Liver (tissue), 9 donors: ENCODE measurements around the gene LRPAP1. TPM values are rescaled to one million over a fixed set of nuclear protein-coding genes. Genes with fewer than 3 reads are reported as not detected.

ENCODE experiments used
- DNase-seq: peaks from one replicate; pipeline ENCODE4 v3.0.0-alpha.2; 2017; ENCODE audit warnings: low spot score
- H3K27ac ChIP-seq, 2 donors: one replicate each; pipeline ENCODE4 v1.7.0; 2013; ENCODE audit warnings: inconsistent platforms in 2 of 2, low read length in 2 of 2, control low read depth in 1 of 2, low read depth in 1 of 2, mild to moderate bottlenecking in 1 of 2
- H3K27me3 ChIP-seq, 4 donors: one replicate each; pipeline versions ENCODE4 v1.6.1 to v1.7.0; 2013; ENCODE audit warnings: low read length in 3 of 4, inconsistent platforms in 1 of 4, mild to moderate bottlenecking in 1 of 4, moderate library complexity in 1 of 4; ENCODE audit not compliant: control insufficient read depth in 4 of 4, insufficient read depth in 4 of 4
- H3K36me3 ChIP-seq, 4 donors: one replicate each; pipeline versions ENCODE4 v1.6.1 to v1.7.0; 2013; ENCODE audit warnings: low read length in 3 of 4, mild to moderate bottlenecking in 3 of 4, low read depth in 1 of 4, moderate library complexity in 1 of 4; ENCODE audit not compliant: control insufficient read depth in 4 of 4, insufficient read depth in 3 of 4
- H3K4me1 ChIP-seq, 4 donors: one replicate each; pipeline versions ENCODE4 v1.6.1 to v1.7.0; 2013; ENCODE audit warnings: low read length in 3 of 4, mild to moderate bottlenecking in 3 of 4, moderate library complexity in 1 of 4; ENCODE audit not compliant: control insufficient read depth in 4 of 4, insufficient read depth in 4 of 4
- H3K4me3 ChIP-seq, 3 donors: one replicate each; pipeline versions ENCODE4 v1.6.1 to v1.7.0; 2013; ENCODE audit warnings: low read length in 3 of 3, control low read depth in 1 of 3, low read depth in 1 of 3, mild to moderate bottlenecking in 1 of 3
- H3K9ac ChIP-seq, 2 donors: one replicate each; pipeline ENCODE4 v1.7.0; 2013; ENCODE audit warnings: low read length in 2 of 2, mild to moderate bottlenecking in 2 of 2, moderate library complexity in 2 of 2, control low read depth in 1 of 2, low read depth in 1 of 2
- H3K9me3 ChIP-seq, 4 donors: one replicate each; pipeline versions ENCODE4 v1.6.1 to v1.7.0; 2013; ENCODE audit warnings: low read length in 3 of 4; ENCODE audit not compliant: control insufficient read depth in 4 of 4
- ATF3 ChIP-seq: IDR thresholded peaks from 2 replicates; pipeline ENCODE4 v1.6.1; 2016; ENCODE audit warnings: antibody characterized with exemption
- CTCF ChIP-seq: fragments of 150-350 bp; IDR thresholded peaks from 2 replicates; pipeline ENCODE4 v1.5.1; 2017; ENCODE audit warnings: improper control_type of control experiment, low read depth, low read length; ENCODE audit not compliant: missing input control
- EGR1 ChIP-seq, 2 donors: IDR thresholded peaks; 2 replicates each; pipeline ENCODE4 v1.6.1; 2016 to 2018; ENCODE audit warnings: antibody characterized with exemption in 2 of 2, low read depth in 2 of 2
- FOXA1 ChIP-seq: IDR thresholded peaks from 2 replicates; pipeline ENCODE4 v1.6.1; 2016; ENCODE audit warnings: antibody characterized with exemption
- FOXA2 ChIP-seq: IDR thresholded peaks from 2 replicates; pipeline ENCODE4 v1.6.1; 2016; ENCODE audit warnings: antibody characterized with exemption
- HNF4A ChIP-seq, 2 donors: conservative IDR thresholded peaks; 2 replicates each; pipeline ENCODE4 v1.6.1; 2016; ENCODE audit warnings: antibody characterized with exemption in 2 of 2, mild to moderate bottlenecking in 2 of 2
- HNF4G ChIP-seq: IDR thresholded peaks from 2 replicates; pipeline ENCODE4 v1.6.1; 2016; ENCODE audit warnings: antibody characterized with exemption
- JUND ChIP-seq, 2 donors: IDR thresholded peaks; 2 replicates each; pipeline ENCODE4 v1.6.1; 2016; ENCODE audit warnings: antibody characterized with exemption in 2 of 2
- MAX ChIP-seq: IDR thresholded peaks from 2 replicates; pipeline ENCODE4 v1.6.1; 2016; ENCODE audit warnings: antibody characterized with exemption
- NR2F2 ChIP-seq: IDR thresholded peaks from 2 replicates; pipeline ENCODE4 v1.6.1; 2016; ENCODE audit warnings: antibody characterized with exemption
- RXRA ChIP-seq, 2 donors: IDR thresholded peaks; 2 replicates each; pipeline ENCODE4 v1.6.1; 2017 to 2018; ENCODE audit warnings: antibody characterized with exemption in 2 of 2, mild to moderate bottlenecking in 1 of 2
- SP1 ChIP-seq: IDR thresholded peaks from 2 replicates; pipeline ENCODE4 v1.6.1; 2018; ENCODE audit warnings: antibody characterized with exemption, mild to moderate bottlenecking
- TAF1 ChIP-seq: conservative IDR thresholded peaks from 2 replicates; pipeline ENCODE4 v1.6.1; 2016; ENCODE audit warnings: antibody characterized with exemption, mild to moderate bottlenecking
- YY1 ChIP-seq: IDR thresholded peaks from 2 replicates; pipeline ENCODE4 v1.6.1; 2016; ENCODE audit warnings: antibody characterized with exemption, mild to moderate bottlenecking
- WGBS: extraction: QIAGEN DNeasy Blood & Tissue Kit; methylation state at CpG from one replicate; pipeline ENCODE4 v1.1.7; 2013; 5-methylcytosine and 5-hydroxymethylcytosine counted together
- polyA plus RNA-seq, 2 donors: library from polyadenylated mRNA; stranded (reverse) in 1 of 2; unstranded in 1 of 2; fragments of 200-250 nt in 1 of 2; fragments of >200 nt in 1 of 2; fragmentation: Nextera tagmentation in 1 of 2; extraction: Ambion mirVana in 1 of 2; gene quantifications; one replicate each; pipeline versions ENCODE4 v1.2.1 to v1.2.3, GENCODE V29; 2013 to 2015
- total RNA-seq, 2 donors: library from RNA; depleted of rRNA; stranded (reverse); fragments of >200 nt; gene quantifications; one replicate each; pipeline ENCODE4 v1.2.3, GENCODE V29; 2014
- donor health status: healthy.
- donor health status: healthy.
- donor health status: healthy.
- donor health status: healthy.
- donor health status: healthy.

Gene LRPAP1
- total and polyA plus RNA-seq, 4 donors, result 46.1 to 134 (median 108) TPM

DNA sequence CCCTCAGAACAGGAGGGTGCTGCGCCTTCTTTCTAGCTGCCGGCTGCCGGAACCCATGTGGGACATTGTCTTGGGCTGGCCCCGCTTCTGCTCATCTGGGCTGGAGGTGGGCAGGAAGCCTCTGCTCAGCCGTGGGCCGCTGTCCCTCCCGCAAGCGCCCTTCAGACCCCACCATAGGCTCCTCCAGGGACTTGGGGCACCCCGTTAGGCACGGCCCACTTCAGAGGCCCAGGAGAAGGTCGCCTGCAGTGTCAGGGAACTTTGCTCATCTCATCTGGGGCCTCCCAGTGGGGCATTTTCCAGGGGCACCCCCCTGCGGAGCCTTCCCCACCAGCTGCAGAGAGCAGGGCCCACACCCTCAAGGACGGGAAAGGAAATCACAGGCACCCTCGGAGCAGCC lies 36.2 kb downstream of the LRPAP1 start:
- DNase-seq, result no peak
- no peaks in the 10 kb centered on the region for H3K27me3 ChIP-seq
- WGBS, result 62% methylated on average over 14 of the region's 14 CpGs
- H3K36me3 ChIP-seq, result no peaks in the 10 kb centered on the region
- no peak overlapping the region for H3K27ac ChIP-seq
- H3K9me3 ChIP-seq, result no peaks in the 10 kb centered on the region
- H3K4me1 ChIP-seq, result no peaks in the 10 kb centered on the region
- H3K9ac ChIP-seq, result no peak overlapping the region
- no peak overlapping the region for H3K4me3 ChIP-seq
- TF ChIP-seq FOXA2 (no peak), JUND (IDR thresholded peaks at IDR 0.05) (no peak), CTCF (no peak), HNF4G (no peak), RXRA (IDR thresholded peaks at IDR 0.05) (no peak), ATF3 (no peak), MAX (no peak)

- WGBS, result 73% methylated on average over 28 of the region's 28 CpGs
- Histone ChIP-seq H3K9me3 (no peaks in the 10 kb centered on the region), H3K4me3 (no peak overlapping the region), H3K9ac (no peak overlapping the region), H3K27ac (no peak overlapping the region), H3K27me3 (no peaks in the 10 kb centered on the region), H3K36me3 (no peaks in the 10 kb centered on the region), H3K4me1 (no peaks in the 10 kb centered on the region)
- TF ChIP-seq FOXA1, result no peak
- no peak for TF ChIP-seq HNF4A (conservative IDR thresholded peaks at IDR 0.05)
- TF ChIP-seq HNF4G, result no peak
- no peak for TF ChIP-seq CTCF
- TF ChIP-seq EGR1 (IDR thresholded peaks at IDR 0.05; ENCODE audit: low read depth in 2 of 2), result no peak
- no peak for TF ChIP-seq TAF1
- TF ChIP-seq NR2F2, result no peak
- no peak for TF ChIP-seq MAX
- TF ChIP-seq YY1, result no peak
- no peak for TF ChIP-seq RXRA (IDR thresholded peaks at IDR 0.05)
- no peak for TF ChIP-seq FOXA2
- no peak for TF ChIP-seq SP1
- DNase-seq, result no peak
These were observed 36.8 kb downstream of the LRPAP1 start for GRCh38 chr4:3495204-3495975.
